ENCODE data around the gene PGAM1. TPM values are rescaled to one million over a fixed set of nuclear protein-coding genes. Genes with fewer than 3 reads are reported as not detected.

Gene PGAM1
- total and polyA plus RNA-seq, 2 of the 13 experiments (the other 11 are each of a cell fraction or from before 2014, with no cell fraction given), result 354 to 483 TPM

DNA sequence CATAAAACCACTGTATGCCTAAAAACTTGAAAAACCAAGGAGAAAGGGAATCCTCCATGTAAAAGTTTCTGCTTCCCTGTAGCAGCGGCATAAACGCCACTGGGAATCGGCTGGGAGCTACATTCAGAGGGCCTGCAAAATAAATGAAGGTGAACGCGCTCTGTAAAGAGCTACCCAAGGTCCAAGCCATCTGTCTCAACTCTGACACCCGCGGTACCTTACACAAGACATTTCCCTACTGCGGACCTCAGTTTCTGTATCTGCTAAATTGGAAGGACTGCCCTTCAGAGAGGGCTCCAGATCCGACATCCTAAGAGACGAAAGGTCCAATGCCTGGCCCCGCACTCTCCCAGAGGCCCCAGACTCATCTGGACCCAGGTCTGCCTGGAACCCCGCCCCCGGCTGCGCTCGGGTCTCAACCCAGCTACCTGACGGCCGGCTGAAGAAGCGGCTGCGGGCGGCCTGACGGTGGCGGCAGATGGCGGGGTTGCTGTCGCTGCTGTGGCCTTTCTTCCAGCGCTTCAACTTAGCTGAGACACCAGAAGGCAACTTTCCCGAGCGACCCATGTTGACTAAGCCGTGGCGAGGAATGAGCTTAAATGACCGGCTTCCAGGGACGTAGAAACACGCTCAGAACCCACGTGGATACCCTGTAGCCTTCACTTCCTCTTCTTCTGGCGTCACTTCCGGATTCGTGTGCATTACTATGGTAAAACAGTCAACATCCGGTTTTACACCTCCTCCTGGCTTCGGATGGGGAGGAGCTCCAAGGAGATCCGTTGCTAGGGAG lies 25.1 kb upstream of the PGAM1 start, which contains the start of gene RRP12 (continued):
- TF ChIP-seq, protein P1, sequence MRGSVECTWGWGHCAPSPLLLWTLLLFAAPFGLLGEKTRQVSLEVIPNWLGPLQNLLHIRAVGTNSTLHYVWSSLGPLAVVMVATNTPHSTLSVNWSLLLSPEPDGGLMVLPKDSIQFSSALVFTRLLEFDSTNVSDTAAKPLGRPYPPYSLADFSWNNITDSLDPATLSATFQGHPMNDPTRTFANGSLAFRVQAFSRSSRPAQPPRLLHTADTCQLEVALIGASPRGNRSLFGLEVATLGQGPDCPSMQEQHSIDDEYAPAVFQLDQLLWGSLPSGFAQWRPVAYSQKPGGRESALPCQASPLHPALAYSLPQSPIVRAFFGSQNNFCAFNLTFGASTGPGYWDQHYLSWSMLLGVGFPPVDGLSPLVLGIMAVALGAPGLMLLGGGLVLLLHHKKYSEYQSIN (CRISPR knock-in tag; IDR thresholded peaks at IDR 0.05; ENCODE audit: borderline replicate concordance), result no peak
- no peak; the same call in 1 of the 2 replicates for TF ChIP-seq ZNF263 (CRISPR knock-in tag; IDR thresholded peaks at IDR 0.05)
- TF ChIP-seq DNMT3B (CRISPR knock-in tag; conservative IDR thresholded peaks at IDR 0.05), result 0 out of 2 replicates have a peak, but pooled peaks have one; percentile 32
- TF ChIP-seq FOSL1 (CRISPR knock-in tag; IDR thresholded peaks at IDR 0.05; ENCODE audit: borderline replicate concordance), result no peak
- no peak for TF ChIP-seq ZNF138 (CRISPR knock-in tag; IDR thresholded peaks at IDR 0.05; ENCODE audit: low read depth)
- no peak for TF ChIP-seq ZNF569 (CRISPR knock-in tag; IDR thresholded peaks at IDR 0.05; ENCODE audit: borderline replicate concordance)
- 0 out of 2 replicates have a peak, but pooled peaks have one; percentile 17 for TF ChIP-seq POGZ (CRISPR knock-in tag; IDR thresholded peaks at IDR 0.05)
- no peak for TF ChIP-seq NPAS2 (CRISPR knock-in tag; IDR thresholded peaks at IDR 0.05; ENCODE audit: borderline replicate concordance)
- no peak for TF ChIP-seq ZNF33A (CRISPR knock-in tag; IDR thresholded peaks at IDR 0.05; ENCODE audit: borderline replicate concordance)
- no peak for TF ChIP-seq ETV6 (CRISPR knock-in tag; conservative IDR thresholded peaks at IDR 0.05)
- peak; percentile 33 for TF ChIP-seq HNRNPLL (IDR thresholded peaks at IDR 0.05; ENCODE audit: low read depth, low read length, poor library complexity, severe bottlenecking)
- no peak for TF ChIP-seq NFE2L2 (IDR thresholded peaks at IDR 0.05; ENCODE audit: low read length)
- no peak for TF ChIP-seq SALL2 (CRISPR knock-in tag; IDR thresholded peaks at IDR 0.05)
- TF ChIP-seq, protein P2, sequence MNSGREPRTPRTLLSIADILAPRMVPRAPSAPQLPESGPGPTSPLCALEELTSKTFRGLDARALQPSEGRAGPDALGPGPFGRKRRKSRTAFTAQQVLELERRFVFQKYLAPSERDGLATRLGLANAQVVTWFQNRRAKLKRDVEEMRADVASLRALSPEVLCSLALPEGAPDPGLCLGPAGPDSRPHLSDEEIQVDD (CRISPR knock-in tag; IDR thresholded peaks at IDR 0.05; ENCODE audit: borderline replicate concordance), result no peak
- no peak for TF ChIP-seq KAT7 (CRISPR knock-in tag; IDR thresholded peaks at IDR 0.05; ENCODE audit: borderline replicate concordance)
- TF ChIP-seq PHF20 (CRISPR knock-in tag; IDR thresholded peaks at IDR 0.05), result peak; percentile 73
- no peak for TF ChIP-seq FOXP1 (IDR thresholded peaks at IDR 0.05)
- no peak for TF ChIP-seq FOXP1 (CRISPR knock-in tag; IDR thresholded peaks at IDR 0.05)
- TF ChIP-seq ZFP36L2 (CRISPR knock-in tag; IDR thresholded peaks at IDR 0.05), result no peak
- TF ChIP-seq RFX3 (CRISPR knock-in tag; IDR thresholded peaks at IDR 0.05), result peak; percentile 91
- TF ChIP-seq, protein P3, sequence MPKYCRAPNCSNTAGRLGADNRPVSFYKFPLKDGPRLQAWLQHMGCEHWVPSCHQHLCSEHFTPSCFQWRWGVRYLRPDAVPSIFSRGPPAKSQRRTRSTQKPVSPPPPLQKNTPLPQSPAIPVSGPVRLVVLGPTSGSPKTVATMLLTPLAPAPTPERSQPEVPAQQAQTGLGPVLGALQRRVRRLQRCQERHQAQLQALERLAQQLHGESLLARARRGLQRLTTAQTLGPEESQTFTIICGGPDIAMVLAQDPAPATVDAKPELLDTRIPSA (CRISPR knock-in tag; IDR thresholded peaks at IDR 0.05; ENCODE audit: borderline replicate concordance), result no peak
- TF ChIP-seq, protein P4, sequence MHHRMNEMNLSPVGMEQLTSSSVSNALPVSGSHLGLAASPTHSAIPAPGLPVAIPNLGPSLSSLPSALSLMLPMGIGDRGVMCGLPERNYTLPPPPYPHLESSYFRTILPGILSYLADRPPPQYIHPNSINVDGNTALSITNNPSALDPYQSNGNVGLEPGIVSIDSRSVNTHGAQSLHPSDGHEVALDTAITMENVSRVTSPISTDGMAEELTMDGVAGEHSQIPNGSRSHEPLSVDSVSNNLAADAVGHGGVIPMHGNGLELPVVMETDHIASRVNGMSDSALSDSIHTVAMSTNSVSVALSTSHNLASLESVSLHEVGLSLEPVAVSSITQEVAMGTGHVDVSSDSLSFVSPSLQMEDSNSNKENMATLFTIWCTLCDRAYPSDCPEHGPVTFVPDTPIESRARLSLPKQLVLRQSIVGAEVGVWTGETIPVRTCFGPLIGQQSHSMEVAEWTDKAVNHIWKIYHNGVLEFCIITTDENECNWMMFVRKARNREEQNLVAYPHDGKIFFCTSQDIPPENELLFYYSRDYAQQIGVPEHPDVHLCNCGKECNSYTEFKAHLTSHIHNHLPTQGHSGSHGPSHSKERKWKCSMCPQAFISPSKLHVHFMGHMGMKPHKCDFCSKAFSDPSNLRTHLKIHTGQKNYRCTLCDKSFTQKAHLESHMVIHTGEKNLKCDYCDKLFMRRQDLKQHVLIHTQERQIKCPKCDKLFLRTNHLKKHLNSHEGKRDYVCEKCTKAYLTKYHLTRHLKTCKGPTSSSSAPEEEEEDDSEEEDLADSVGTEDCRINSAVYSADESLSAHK (CRISPR knock-in tag; IDR thresholded peaks at IDR 0.05; ENCODE audit: borderline replicate concordance), result no peak
- no peak for TF ChIP-seq ZNF781 (CRISPR knock-in tag; IDR thresholded peaks at IDR 0.05; ENCODE audit: borderline replicate concordance, not compliant biosample characterization)
- no peak for TF ChIP-seq NR2F2 (IDR thresholded peaks at IDR 0.05; ENCODE audit: borderline replicate concordance, low read depth)

Data from HepG2 (cell line).